Natural killer cell (primary cell): ENCODE results near the gene CRYGA. TPM values are rescaled to one million over a fixed set of nuclear protein-coding genes. Genes with fewer than 3 reads are reported as not detected.

Source experiments
- ATAC-seq, 3 donors: fragments of 150-1000 bp in 2 of 3; fragments of 200-7000 bp in 1 of 3; cut with Tn5 transposase; 1 replicate in 1 of 3; 2 replicates in 2 of 3; pipeline ENCODE4 v1.10.0; 2021; ENCODE audit warnings: mild to moderate bottlenecking in 2 of 3, moderate library complexity in 2 of 3
- DNase-seq, 2 donors: peaks; one replicate each; pipeline versions ENCODE4 v3.0.0 to v3.0.0-alpha.2; 2013 to 2021; ENCODE audit warnings: mixed read lengths in 1 of 2
- H3K27ac ChIP-seq: one replicate; pipeline ENCODE4 v1.5.1; 2013; ENCODE audit warnings: mild to moderate bottlenecking, low read length
- H3K27me3 ChIP-seq: one replicate; pipeline ENCODE4 v1.6.1; 2013; ENCODE audit warnings: low read length; ENCODE audit not compliant: control insufficient read depth, insufficient read depth
- H3K36me3 ChIP-seq: one replicate; pipeline ENCODE4 v1.6.1; 2013; ENCODE audit warnings: low read length; ENCODE audit not compliant: control insufficient read depth, insufficient read depth
- H3K4me1 ChIP-seq: one replicate; pipeline ENCODE4 v1.6.1; 2013; ENCODE audit warnings: low read length; ENCODE audit not compliant: control insufficient read depth, insufficient read depth
- H3K4me3 ChIP-seq: one replicate; pipeline ENCODE4 v1.5.1; 2013; ENCODE audit warnings: low read length
- H3K9me3 ChIP-seq: one replicate; pipeline ENCODE4 v1.6.1; 2013; ENCODE audit warnings: low read length; ENCODE audit not compliant: control insufficient read depth, insufficient read depth
- H3K27ac Mint-ChIP-seq, 2 donors: one replicate each; pipeline ENCODE4 v1.8.0; 2022; ENCODE audit warnings: mild to moderate bottlenecking in 2 of 2, mixed read lengths in 2 of 2, moderate library complexity in 1 of 2
- H3K27me3 Mint-ChIP-seq, 2 donors: one replicate each; pipeline ENCODE4 v1.8.0; 2022; ENCODE audit warnings: low read depth in 2 of 2, mixed read lengths in 2 of 2
- H3K36me3 Mint-ChIP-seq: one replicate; pipeline ENCODE4 v1.8.0; 2022; ENCODE audit warnings: mixed read lengths
- H3K4me1 Mint-ChIP-seq, 2 donors: one replicate each; pipeline ENCODE4 v1.8.0; 2022; ENCODE audit warnings: mixed read lengths in 2 of 2
- H3K4me3 Mint-ChIP-seq: one replicate; pipeline ENCODE4 v1.8.0; 2022; ENCODE audit warnings: mild to moderate bottlenecking, moderate library complexity, mixed read lengths
- H3K9me3 Mint-ChIP-seq, 2 donors: one replicate each; pipeline ENCODE4 v1.8.0; 2022; ENCODE audit warnings: mixed read lengths in 2 of 2
- WGBS: methylation state at CpG from one replicate; pipeline ENCODE4 v1.1.7; 2013; ENCODE audit warnings: missing lambda C conversion rate; ENCODE audit not compliant: insufficient coverage; 5-methylcytosine and 5-hydroxymethylcytosine counted together
- intact Hi-C: fragments of 100-400 bp; cut with micrococcal nuclease; formaldehyde crosslinking; loops from one replicate; pipeline ENCODE4 v1.14.2; 2022
- total RNA-seq, 4 donors: library from RNA; stranded (reverse); fragments of 120-200 nt in 1 of 4; gene quantifications; one replicate each; pipeline versions ENCODE4 v1.2.3 to v1.2.4, GENCODE V29; 2013 to 2022
- TF ChIP-seq, protein P1 (sequence below): fragments of 200-600 bp; IDR thresholded peaks from one replicate; pipeline ENCODE4 v1.8.0; 2022; ENCODE audit warnings: antibody characterized with exemption

Gene CRYGA
- total RNA-seq, 3 donors from 2014 or later (not counting 1 experiment from before 2014, with no cell fraction given), result not detected

DNA sequence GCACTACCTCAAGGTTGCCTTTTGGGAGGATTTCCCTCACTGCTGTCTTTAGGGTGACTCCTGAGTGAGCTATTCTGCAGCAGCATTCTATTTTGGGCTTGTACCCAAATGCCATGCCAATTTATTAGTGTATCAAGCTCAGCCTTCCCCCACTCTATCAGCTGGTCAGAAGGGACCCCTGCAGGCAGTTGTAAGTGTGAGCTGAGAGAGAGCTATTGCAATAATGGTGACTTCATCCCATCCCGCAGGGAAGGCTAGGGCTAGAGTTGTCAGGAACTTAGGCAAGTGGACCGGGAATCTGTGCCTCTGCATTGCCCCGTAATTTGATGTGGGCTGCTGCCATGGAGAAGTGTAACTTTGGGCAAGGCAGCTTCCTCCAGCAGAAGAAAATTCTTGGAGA, 15.6 kb downstream of the CRYGA start:
- Mint-ChIP-seq H3K4me1 (no peaks in the 10 kb centered on the region), H3K9me3 (no peaks in the 10 kb centered on the region), H3K36me3 (no peaks in the 10 kb centered on the region), H3K4me3 (no peak overlapping the region), H3K27ac (no peak overlapping the region), H3K27me3 (peaks cover 0 to 7% of the 10 kb centered on the region in 2 donors)
- ATAC-seq, result no peak
- Histone ChIP-seq H3K36me3 (no peaks in the 10 kb centered on the region), H3K4me3 (no peak overlapping the region), H3K9me3 (no peaks in the 10 kb centered on the region), H3K27me3 (no peaks in the 10 kb centered on the region), H3K4me1 (no peaks in the 10 kb centered on the region), H3K27ac (no peak overlapping the region)
- TF ChIP-seq, protein P1, sequence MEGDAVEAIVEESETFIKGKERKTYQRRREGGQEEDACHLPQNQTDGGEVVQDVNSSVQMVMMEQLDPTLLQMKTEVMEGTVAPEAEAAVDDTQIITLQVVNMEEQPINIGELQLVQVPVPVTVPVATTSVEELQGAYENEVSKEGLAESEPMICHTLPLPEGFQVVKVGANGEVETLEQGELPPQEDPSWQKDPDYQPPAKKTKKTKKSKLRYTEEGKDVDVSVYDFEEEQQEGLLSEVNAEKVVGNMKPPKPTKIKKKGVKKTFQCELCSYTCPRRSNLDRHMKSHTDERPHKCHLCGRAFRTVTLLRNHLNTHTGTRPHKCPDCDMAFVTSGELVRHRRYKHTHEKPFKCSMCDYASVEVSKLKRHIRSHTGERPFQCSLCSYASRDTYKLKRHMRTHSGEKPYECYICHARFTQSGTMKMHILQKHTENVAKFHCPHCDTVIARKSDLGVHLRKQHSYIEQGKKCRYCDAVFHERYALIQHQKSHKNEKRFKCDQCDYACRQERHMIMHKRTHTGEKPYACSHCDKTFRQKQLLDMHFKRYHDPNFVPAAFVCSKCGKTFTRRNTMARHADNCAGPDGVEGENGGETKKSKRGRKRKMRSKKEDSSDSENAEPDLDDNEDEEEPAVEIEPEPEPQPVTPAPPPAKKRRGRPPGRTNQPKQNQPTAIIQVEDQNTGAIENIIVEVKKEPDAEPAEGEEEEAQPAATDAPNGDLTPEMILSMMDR, result no peak
- intact Hi-C loops, result no loop called here
- 91% methylated on average over 3 of the region's 3 CpGs for WGBS
- DNase-seq, result no peak

DNA sequence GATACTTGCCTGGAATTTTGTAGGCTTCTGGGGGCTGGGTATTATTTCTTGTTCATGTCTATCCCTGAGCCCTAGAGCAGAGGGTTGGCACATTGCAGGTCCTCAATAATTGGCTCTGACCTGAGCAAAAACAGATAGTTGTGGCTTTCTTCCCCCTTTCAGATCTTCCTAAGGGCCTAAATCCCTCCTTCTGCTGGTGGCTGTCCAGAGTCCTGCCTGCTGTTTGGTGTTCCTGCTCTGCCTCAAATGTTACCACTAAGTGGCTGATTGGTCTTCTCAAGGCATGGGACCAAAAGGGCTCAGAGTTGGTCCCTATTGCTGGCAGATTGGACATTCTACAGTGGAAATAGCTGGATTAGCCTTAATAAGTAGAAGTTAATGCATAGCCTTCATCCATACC, 16.4 kb downstream of the CRYGA start:
- Histone ChIP-seq H3K36me3 (no peaks in the 10 kb centered on the region), H3K4me3 (no peak overlapping the region), H3K27ac (no peak overlapping the region), H3K9me3 (no peaks in the 10 kb centered on the region), H3K27me3 (no peaks in the 10 kb centered on the region), H3K4me1 (no peaks in the 10 kb centered on the region)
- Mint-ChIP-seq H3K4me3 (no peak overlapping the region), H3K27ac (no peak overlapping the region), H3K36me3 (no peaks in the 10 kb centered on the region), H3K4me1 (no peaks in the 10 kb centered on the region), H3K27me3 (peaks cover 0 to 7% of the 10 kb centered on the region in 2 donors), H3K9me3 (no peaks in the 10 kb centered on the region)
- intact Hi-C loops, result no loop called here
- DNase-seq, result no peak
- ATAC-seq, result no peak
- TF ChIP-seq, protein P1, result no peak

DNA sequence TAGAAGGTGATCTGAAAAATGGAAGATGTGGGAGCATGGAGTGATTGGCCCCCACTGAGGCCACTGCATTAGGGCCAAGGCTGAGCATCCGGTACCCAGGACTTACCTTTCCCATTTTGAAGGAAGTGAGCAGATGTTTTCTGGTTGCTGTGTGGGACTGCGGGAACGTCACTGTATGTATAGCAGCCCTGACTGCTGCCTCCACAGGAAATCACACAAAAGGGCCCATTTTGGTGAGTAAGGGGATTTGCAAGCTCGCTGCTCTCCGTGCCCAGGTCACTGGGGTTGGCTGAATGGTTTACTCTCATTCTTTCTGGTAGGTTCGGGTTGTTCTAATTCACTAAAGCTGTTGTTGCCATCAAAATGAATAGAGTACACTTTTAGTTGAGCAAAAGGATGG, 17.4 kb downstream of the CRYGA start, which contains the start of gene CRYGB:
CRYGB (minus strand) TSS at position 153 of the 400 bp plus-strand sequence; CDS start at position 115, 38 bp downstream.
- Mint-ChIP-seq H3K27me3 (peaks cover 0 to 7% of the 10 kb centered on the region in 2 donors), H3K4me3 (no peak within 1 kb of the TSS), H3K27ac (no peak within 1 kb of the TSS), H3K4me1 (no peaks in the 10 kb centered on the region), H3K9me3 (no peaks in the 10 kb centered on the region), H3K36me3 (no peaks in the 10 kb centered on the region)
- H3K4me1 ChIP-seq, result no peaks in the 10 kb centered on the region
- no peak for ATAC-seq
- H3K9me3 ChIP-seq, result no peaks in the 10 kb centered on the region
- intact Hi-C loops, result no loop called here
- H3K27me3 ChIP-seq, result no peaks in the 10 kb centered on the region
- DNase-seq, result no peak
- WGBS, result 78% methylated on average over 6 of the region's 6 CpGs
- H3K4me3 ChIP-seq, result no peak within 1 kb of the TSS
- H3K27ac ChIP-seq, result no peak within 1 kb of the TSS
- H3K36me3 ChIP-seq, result no peaks in the 10 kb centered on the region
- TF ChIP-seq, protein P1, result no peak
